Measurements from ENCODE around the gene TACR1.

GRCh38 chr2:75006041-75006440, 193.3 kb downstream of the TACR1 start:
- TF ChIP-seq CTCF (IDR thresholded peaks at IDR 0.05; ENCODE audit: control extremely low read depth in 1 of 3, insufficient read depth in 1 of 3, low read depth in 1 of 3, low read length in 3 of 3) (no peak), SIN3A (conservative IDR thresholded peaks at IDR 0.05 in 1 of 2, IDR thresholded peaks at IDR 0.05 in 1 of 2; ENCODE audit: low read depth in 1 of 2, low read length in 2 of 2) (no peak), RFX5 (IDR thresholded peaks at IDR 0.05; ENCODE audit: borderline replicate concordance, low read depth, low read length) (no peak), ZNF274 (IDR thresholded peaks at IDR 0.05; ENCODE audit: borderline replicate concordance, extremely low read depth, low read length) (no peak), KDM5A (IDR thresholded peaks at IDR 0.05; ENCODE audit: low read length) (no peak), ATF3 (IDR thresholded peaks at IDR 0.05; ENCODE audit: insufficient read depth, low read depth, low read length) (no peak)
- TF ChIP-seq, protein P1, sequence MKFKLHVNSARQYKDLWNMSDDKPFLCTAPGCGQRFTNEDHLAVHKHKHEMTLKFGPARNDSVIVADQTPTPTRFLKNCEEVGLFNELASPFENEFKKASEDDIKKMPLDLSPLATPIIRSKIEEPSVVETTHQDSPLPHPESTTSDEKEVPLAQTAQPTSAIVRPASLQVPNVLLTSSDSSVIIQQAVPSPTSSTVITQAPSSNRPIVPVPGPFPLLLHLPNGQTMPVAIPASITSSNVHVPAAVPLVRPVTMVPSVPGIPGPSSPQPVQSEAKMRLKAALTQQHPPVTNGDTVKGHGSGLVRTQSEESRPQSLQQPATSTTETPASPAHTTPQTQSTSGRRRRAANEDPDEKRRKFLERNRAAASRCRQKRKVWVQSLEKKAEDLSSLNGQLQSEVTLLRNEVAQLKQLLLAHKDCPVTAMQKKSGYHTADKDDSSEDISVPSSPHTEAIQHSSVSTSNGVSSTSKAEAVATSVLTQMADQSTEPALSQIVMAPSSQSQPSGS (IDR thresholded peaks at IDR 0.05; ENCODE audit: low read length), result no peak

All from H1 (cell line).